ENCODE measurements around the gene RNF34.
A peak's percentile ranks its signal among the peaks of the same experiment; 100 is the strongest.

The RNF34 gene

GRCh38 chr12:121441555-121441954, 41.6 kb downstream of the RNF34 start:
- TF ChIP-seq CREB1 (IDR thresholded peaks at IDR 0.05; ENCODE audit: low read depth): no peak
- no peak for TF ChIP-seq MAX (IDR thresholded peaks at IDR 0.05)
- no peak for TF ChIP-seq CEBPB (IDR thresholded peaks at IDR 0.05)
- no peak for TF ChIP-seq NFIC (IDR thresholded peaks at IDR 0.05)
- no peak for TF ChIP-seq REST (IDR thresholded peaks at IDR 0.05; ENCODE audit: low read depth)
- no peak for TF ChIP-seq ZBTB7A (IDR thresholded peaks at IDR 0.05; ENCODE audit: low read depth)
- no peak for TF ChIP-seq EGR1 (IDR thresholded peaks at IDR 0.05)
- no peak for TF ChIP-seq EP300 (IDR thresholded peaks at IDR 0.05; ENCODE audit: borderline replicate concordance)
- no peak for TF ChIP-seq YY1 (IDR thresholded peaks at IDR 0.05; ENCODE audit: low read depth)
- no peak for TF ChIP-seq RAD21 (IDR thresholded peaks at IDR 0.05; ENCODE audit: low read depth)
- TF ChIP-seq TAF1 (IDR thresholded peaks at IDR 0.05; ENCODE audit: low read depth): no peak
- no peak for TF ChIP-seq TEAD4 (IDR thresholded peaks at IDR 0.05)
- TF ChIP-seq USF1 (IDR thresholded peaks at IDR 0.05): no peak

- no peak for TF ChIP-seq USF1 (IDR thresholded peaks at IDR 0.05)
- no peak for TF ChIP-seq TCF12 (IDR thresholded peaks at IDR 0.05; ENCODE audit: low read depth)
- no peak for TF ChIP-seq NFIC (IDR thresholded peaks at IDR 0.05)
- TF ChIP-seq ZBTB7A (IDR thresholded peaks at IDR 0.05; ENCODE audit: low read depth): no peak
- TF ChIP-seq TAF1 (IDR thresholded peaks at IDR 0.05; ENCODE audit: low read depth): no peak
- no peak for TF ChIP-seq CREB1 (IDR thresholded peaks at IDR 0.05; ENCODE audit: low read depth)
- TF ChIP-seq TEAD4 (IDR thresholded peaks at IDR 0.05): no peak
- TF ChIP-seq YY1 (IDR thresholded peaks at IDR 0.05; ENCODE audit: low read depth): no peak
- no peak for TF ChIP-seq EP300 (IDR thresholded peaks at IDR 0.05; ENCODE audit: borderline replicate concordance)
- no peak for TF ChIP-seq EGR1 (IDR thresholded peaks at IDR 0.05)
- TF ChIP-seq RAD21 (IDR thresholded peaks at IDR 0.05; ENCODE audit: low read depth): no peak
- TF ChIP-seq CEBPB (IDR thresholded peaks at IDR 0.05): no peak
- no peak for TF ChIP-seq MAX (IDR thresholded peaks at IDR 0.05)
- TF ChIP-seq FOXM1 (IDR thresholded peaks at IDR 0.05; ENCODE audit: borderline replicate concordance, low read depth): no peak
- TF ChIP-seq REST (IDR thresholded peaks at IDR 0.05; ENCODE audit: low read depth): no peak
These were observed 42.4 kb downstream of the RNF34 start for GRCh38 chr12:121442028-121442948.

GRCh38 chr12:121443193-121443870, 43.4 kb downstream of the RNF34 start:
- TF ChIP-seq RAD21 (IDR thresholded peaks at IDR 0.05; ENCODE audit: low read depth) (peak; percentile 80), MAX (IDR thresholded peaks at IDR 0.05) (0 out of 2 replicates have a peak, but pooled peaks have one; percentile 26), YY1 (IDR thresholded peaks at IDR 0.05; ENCODE audit: low read depth) (0 out of 2 replicates have a peak, but pooled peaks have one; percentile 10), EGR1 (IDR thresholded peaks at IDR 0.05) (peak; percentile 68), REST (IDR thresholded peaks at IDR 0.05; ENCODE audit: low read depth) (no peak)

Measured in Ishikawa (cell line).